ENCODE data around the gene C1QB.

The C1QB gene

DNA sequence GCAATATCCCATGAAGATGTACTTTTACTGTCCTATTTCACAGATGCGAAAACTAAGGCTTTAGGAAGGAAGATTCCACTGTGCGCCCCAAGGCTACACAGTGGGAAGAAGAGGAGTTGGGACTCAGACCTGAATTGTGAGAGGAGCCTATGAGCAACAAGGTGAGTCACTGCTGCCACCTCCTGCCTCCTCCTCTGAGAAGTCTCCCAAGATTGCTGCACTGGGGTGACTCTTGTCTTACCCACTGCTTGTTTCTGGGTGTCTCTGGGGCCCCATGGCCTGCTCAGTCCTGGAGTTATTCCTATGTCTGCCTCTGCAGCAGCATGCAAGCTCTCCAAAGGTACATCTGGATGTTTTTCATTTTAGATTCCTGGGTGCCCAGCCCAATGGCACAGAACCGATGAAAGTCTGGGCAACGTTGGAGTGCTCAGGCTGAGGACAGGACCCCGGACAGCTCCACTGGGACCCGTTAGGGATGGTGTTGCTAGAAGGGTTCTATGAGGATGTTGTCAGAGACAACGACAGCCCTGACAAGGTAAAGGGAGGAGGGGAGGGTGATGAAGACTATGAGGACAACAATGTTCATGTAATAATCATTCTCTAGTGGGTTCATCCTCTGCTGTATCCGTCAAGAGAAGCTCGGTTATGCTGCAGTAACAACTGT is 27.6 kb upstream of the C1QB start:
- H3K36me3 Mint-ChIP-seq (ENCODE audit: low read depth): no peaks in the 10 kb centered on the region

DNA sequence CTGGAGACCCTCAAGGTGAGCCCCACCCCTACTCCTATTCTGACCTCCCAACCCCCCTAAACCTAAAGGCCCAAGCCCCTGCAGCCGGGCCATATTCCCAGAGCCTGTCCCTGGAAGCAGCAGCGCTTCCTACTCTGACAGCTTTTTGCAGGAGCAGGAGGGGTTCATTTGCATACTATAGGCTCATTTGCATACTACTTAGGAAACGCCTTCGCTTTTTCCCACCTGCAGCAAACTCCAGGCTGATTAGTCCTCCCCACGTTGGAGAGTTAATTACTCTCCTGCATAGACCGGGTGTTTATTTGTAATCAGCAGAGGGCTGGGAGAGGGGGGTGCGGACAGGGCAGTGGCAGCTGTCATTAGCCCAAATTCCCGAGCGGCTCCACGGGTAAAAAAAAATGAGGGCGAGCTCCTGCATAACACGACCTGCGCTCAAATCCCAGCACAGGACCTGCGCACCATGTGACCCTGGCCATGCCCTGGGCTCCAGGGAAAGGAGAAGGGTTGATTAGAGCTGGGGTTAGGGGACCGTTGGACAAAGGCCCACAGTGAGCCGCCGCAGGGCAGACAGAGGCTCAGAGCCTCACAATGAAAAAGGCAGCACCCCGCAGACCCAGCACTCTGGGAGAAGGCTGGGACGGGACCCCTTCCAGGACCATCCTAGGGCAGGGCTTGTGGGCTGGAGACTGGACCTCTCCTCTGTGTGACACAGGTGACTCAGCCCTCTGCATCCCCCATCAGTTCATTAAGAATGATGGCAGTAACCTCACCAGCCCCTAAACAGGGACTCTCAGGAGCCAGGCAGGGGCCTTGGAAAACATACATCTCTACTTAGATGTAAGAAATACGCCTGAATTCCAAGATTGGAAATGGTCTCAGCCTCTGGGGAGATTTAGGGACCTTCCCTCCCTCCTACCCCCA is 26.5 kb upstream of the C1QB start:
- Mint-ChIP-seq H3K4me1 (ENCODE audit: low read depth) (no peaks in the 10 kb centered on the region), H3K9me3 (no peaks in the 10 kb centered on the region), H3K27ac (no peak overlapping the region), H3K27me3 (peaks cover 58% of the 10 kb centered on the region), H3K36me3 (ENCODE audit: low read depth) (no peaks in the 10 kb centered on the region), H3K4me3 (no peak overlapping the region)

More for the DNA sequence above, 27.6 kb upstream of the C1QB start:
- Mint-ChIP-seq H3K27ac (no peak overlapping the region), H3K27me3 (peaks cover 54% of the 10 kb centered on the region), H3K4me1 (ENCODE audit: low read depth) (no peaks in the 10 kb centered on the region), H3K4me3 (no peak overlapping the region), H3K9me3 (no peaks in the 10 kb centered on the region)

GRCh38 chr1:22627331-22627730 is 25.7 kb upstream of the C1QB start:
- no peaks in the 10 kb centered on the region for H3K36me3 Mint-ChIP-seq (ENCODE audit: low read depth)
- no peak overlapping the region for H3K4me3 Mint-ChIP-seq
- H3K4me1 Mint-ChIP-seq (ENCODE audit: low read depth): no peaks in the 10 kb centered on the region
- H3K9me3 Mint-ChIP-seq: no peaks in the 10 kb centered on the region
- peaks cover 63% of the 10 kb centered on the region for H3K27me3 Mint-ChIP-seq
- H3K27ac Mint-ChIP-seq: no peak overlapping the region

GRCh38 chr1:22628698-22629444 is 24.2 kb upstream of the C1QB start:
- H3K27me3 Mint-ChIP-seq: peaks cover 64% of the 10 kb centered on the region
- no peaks in the 10 kb centered on the region for H3K36me3 Mint-ChIP-seq (ENCODE audit: low read depth)
- H3K27ac Mint-ChIP-seq: no peak overlapping the region
- no peaks in the 10 kb centered on the region for H3K4me1 Mint-ChIP-seq (ENCODE audit: low read depth)
- H3K4me3 Mint-ChIP-seq: no peak overlapping the region
- H3K9me3 Mint-ChIP-seq: no peaks in the 10 kb centered on the region

GRCh38 chr1:22629886-22630285 is 23.1 kb upstream of the C1QB start:
- Mint-ChIP-seq H3K27me3 (peaks cover 58% of the 10 kb centered on the region), H3K4me1 (ENCODE audit: low read depth) (no peaks in the 10 kb centered on the region), H3K4me3 (no peak overlapping the region), H3K9me3 (no peaks in the 10 kb centered on the region), H3K27ac (no peak overlapping the region), H3K36me3 (ENCODE audit: low read depth) (no peaks in the 10 kb centered on the region)

GRCh38 chr1:22633697-22634463 is 19.2 kb upstream of the C1QB start:
- no peaks in the 10 kb centered on the region for H3K36me3 Mint-ChIP-seq (ENCODE audit: low read depth)
- H3K4me3 Mint-ChIP-seq: no peak overlapping the region
- H3K27me3 Mint-ChIP-seq: peaks cover 31% of the 10 kb centered on the region
- no peaks in the 10 kb centered on the region for H3K4me1 Mint-ChIP-seq (ENCODE audit: low read depth)
- H3K9me3 Mint-ChIP-seq: no peaks in the 10 kb centered on the region
- no peak overlapping the region for H3K27ac Mint-ChIP-seq

- Mint-ChIP-seq H3K9me3 (no peaks in the 10 kb centered on the region), H3K4me1 (ENCODE audit: low read depth) (no peaks in the 10 kb centered on the region), H3K36me3 (ENCODE audit: low read depth) (no peaks in the 10 kb centered on the region), H3K27me3 (peaks cover 24% of the 10 kb centered on the region), H3K27ac (no peak overlapping the region), H3K4me3 (no peak overlapping the region)
These were observed 17.6 kb upstream of the C1QB start for GRCh38 chr1:22635436-22635835.

DNA sequence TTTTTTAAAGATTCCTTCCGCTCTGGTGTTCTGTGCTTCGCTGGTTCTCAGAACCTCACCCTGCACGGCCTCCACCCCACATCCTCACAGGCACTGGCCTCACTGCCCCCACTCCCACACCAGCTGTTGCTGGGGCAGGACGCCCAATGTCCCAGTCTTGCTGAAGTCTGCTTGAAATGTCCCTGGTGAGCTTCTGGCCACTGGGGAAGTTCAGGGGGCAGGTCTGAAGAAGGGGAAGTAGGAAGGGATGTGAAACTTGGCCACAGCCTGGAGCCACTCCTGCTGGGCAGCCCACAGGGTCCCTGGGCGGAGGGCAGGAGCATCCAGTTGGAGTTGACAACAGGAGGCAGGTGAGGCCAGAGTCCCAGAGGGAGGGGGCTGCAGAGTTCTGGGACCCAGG is 16.7 kb upstream of the C1QB start, which contains the start of gene C1QA:
Gene C1QA (plus strand): TSS at position 276 of the 400 bp plus-strand sequence. CDS start 989 bp downstream, outside the sequence.
- Mint-ChIP-seq H3K27ac (no peak within 1 kb of the TSS), H3K4me1 (ENCODE audit: low read depth) (no peaks in the 10 kb centered on the region), H3K9me3 (no peaks in the 10 kb centered on the region), H3K27me3 (peaks cover 25% of the 10 kb centered on the region), H3K36me3 (ENCODE audit: low read depth) (no peaks in the 10 kb centered on the region), H3K4me3 (no peak within 1 kb of the TSS)

GRCh38 chr1:22636927-22637326 is 16.1 kb upstream of the C1QB start:
- Mint-ChIP-seq H3K9me3 (no peaks in the 10 kb centered on the region), H3K36me3 (ENCODE audit: low read depth) (no peaks in the 10 kb centered on the region), H3K4me3 (no peak overlapping the region), H3K4me1 (ENCODE audit: low read depth) (no peaks in the 10 kb centered on the region), H3K27me3 (peaks cover 23% of the 10 kb centered on the region), H3K27ac (no peak overlapping the region)

- H3K4me3 Mint-ChIP-seq: no peak overlapping the region
These were observed 15.1 kb upstream of the C1QB start for GRCh38 chr1:22637907-22638445.

GRCh38 chr1:22638476-22639234 is 14.4 kb upstream of the C1QB start:
- no peak overlapping the region for H3K4me3 Mint-ChIP-seq
- H3K4me1 Mint-ChIP-seq (ENCODE audit: low read depth): no peaks in the 10 kb centered on the region
- H3K27me3 Mint-ChIP-seq: peaks cover 18% of the 10 kb centered on the region
- H3K9me3 Mint-ChIP-seq: no peaks in the 10 kb centered on the region
- H3K27ac Mint-ChIP-seq: no peak overlapping the region
- no peaks in the 10 kb centered on the region for H3K36me3 Mint-ChIP-seq (ENCODE audit: low read depth)

More at GRCh38 chr1:22637907-22638445, 15.1 kb upstream of the C1QB start:
- H3K27me3 Mint-ChIP-seq: peaks cover 21% of the 10 kb centered on the region
- H3K4me1 Mint-ChIP-seq (ENCODE audit: low read depth): no peaks in the 10 kb centered on the region
- no peak overlapping the region for H3K27ac Mint-ChIP-seq
- no peaks in the 10 kb centered on the region for H3K9me3 Mint-ChIP-seq
- H3K36me3 Mint-ChIP-seq (ENCODE audit: low read depth): no peaks in the 10 kb centered on the region

DNA sequence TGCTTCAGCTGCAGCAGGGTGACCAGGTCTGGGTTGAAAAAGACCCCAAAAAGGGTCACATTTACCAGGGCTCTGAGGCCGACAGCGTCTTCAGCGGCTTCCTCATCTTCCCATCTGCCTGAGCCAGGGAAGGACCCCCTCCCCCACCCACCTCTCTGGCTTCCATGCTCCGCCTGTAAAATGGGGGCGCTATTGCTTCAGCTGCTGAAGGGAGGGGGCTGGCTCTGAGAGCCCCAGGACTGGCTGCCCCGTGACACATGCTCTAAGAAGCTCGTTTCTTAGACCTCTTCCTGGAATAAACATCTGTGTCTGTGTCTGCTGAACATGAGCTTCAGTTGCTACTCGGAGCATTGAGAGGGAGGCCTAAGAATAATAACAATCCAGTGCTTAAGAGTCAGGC is 13.8 kb upstream of the C1QB start:
- Mint-ChIP-seq H3K4me1 (ENCODE audit: low read depth) (no peaks in the 10 kb centered on the region), H3K36me3 (ENCODE audit: low read depth) (no peaks in the 10 kb centered on the region), H3K27ac (no peak overlapping the region), H3K9me3 (no peaks in the 10 kb centered on the region), H3K27me3 (peaks cover 17% of the 10 kb centered on the region), H3K4me3 (no peak overlapping the region)

DNA sequence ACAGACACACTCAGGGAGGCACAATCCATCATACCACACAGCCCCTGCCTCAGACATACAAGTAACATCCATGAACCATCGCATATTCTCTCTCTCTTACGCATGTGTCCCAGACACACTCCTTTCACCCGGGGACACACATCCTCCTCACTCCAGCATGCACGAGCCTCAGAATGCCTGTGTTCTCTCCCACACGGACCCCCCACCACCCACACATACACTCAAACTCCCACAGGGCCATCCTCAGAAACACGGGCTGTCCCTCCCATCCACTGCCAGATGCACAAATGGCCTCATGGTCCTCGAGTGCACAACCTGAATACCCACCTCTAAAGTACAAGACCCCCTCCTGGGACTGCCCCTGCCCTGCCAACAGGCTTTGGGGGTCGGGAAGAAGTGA is 11.8 kb upstream of the C1QB start:
- Mint-ChIP-seq H3K4me3 (no peak overlapping the region), H3K9me3 (no peaks in the 10 kb centered on the region), H3K27me3 (peaks cover 17% of the 10 kb centered on the region), H3K27ac (no peak overlapping the region), H3K4me1 (ENCODE audit: low read depth) (no peaks in the 10 kb centered on the region), H3K36me3 (ENCODE audit: low read depth) (no peaks in the 10 kb centered on the region)
